DMS153 (cell line): ENCODE measurements around the gene DUSP16.

ENCODE experiments used
- DNase-seq: peaks from one replicate; lab custom pipeline; 2025; lab: John Stamatoyannopoulos, UW

DUSP16 gene

DNA sequence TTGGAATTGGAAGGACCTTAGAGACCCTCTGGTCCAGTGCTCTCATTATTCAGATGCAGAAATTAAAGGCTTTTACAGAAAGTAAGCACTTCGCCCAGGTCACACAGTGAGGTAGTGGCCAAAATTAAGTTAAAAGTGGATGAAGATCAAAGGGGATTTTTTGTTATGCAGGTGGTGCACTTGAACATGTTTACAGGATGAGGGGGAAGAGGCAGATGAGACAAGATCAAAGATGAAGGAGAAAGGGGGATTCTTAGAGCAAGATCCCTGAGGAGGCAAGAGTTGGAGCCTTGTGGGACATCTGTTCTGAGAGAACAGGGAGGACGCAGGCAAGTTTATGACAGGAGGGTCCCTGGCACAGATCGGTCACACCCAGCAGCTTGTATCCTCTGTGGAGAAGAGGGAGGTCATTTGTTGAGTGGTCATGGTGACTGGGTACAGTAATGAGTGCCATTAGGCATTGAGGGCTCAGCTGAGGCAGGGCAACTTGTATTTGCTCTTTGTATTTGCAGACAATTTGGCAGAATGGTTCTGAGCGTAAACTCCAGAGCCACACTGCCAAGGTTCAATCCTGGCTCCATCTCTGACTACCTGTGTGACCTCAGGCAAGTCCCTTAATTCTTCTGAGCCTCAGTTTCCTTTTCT lies 121.8 kb downstream of the DUSP16 start:
- peak; percentile 82 for DNase-seq

DNA sequence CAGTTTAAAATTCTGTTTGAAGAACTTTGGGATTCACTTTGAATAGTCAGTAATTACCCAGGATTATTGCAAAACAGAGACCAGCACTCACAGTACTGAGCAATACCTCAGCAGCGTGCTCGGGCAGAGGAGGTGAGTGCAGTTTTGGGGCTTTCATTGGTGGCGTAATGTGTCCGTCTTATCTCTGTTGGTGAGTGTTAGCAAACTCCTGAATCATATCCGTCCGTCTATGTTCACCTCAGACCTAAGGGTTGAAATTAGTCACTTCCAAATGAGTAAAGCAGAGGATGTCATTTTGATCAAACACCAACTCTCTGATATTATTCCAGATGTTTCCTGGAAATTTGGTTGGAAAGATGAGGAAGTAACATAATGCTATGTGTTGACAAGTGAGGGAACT lies 123.0 kb downstream of the DUSP16 start:
- DNase-seq: no peak

- no peak for DNase-seq
Observed at GRCh38 chr12:12436831-12437345, 125.8 kb downstream of the DUSP16 start.

GRCh38 chr12:12433203-12433731 lies 129.4 kb downstream of the DUSP16 start:
- DNase-seq: no peak

DNA sequence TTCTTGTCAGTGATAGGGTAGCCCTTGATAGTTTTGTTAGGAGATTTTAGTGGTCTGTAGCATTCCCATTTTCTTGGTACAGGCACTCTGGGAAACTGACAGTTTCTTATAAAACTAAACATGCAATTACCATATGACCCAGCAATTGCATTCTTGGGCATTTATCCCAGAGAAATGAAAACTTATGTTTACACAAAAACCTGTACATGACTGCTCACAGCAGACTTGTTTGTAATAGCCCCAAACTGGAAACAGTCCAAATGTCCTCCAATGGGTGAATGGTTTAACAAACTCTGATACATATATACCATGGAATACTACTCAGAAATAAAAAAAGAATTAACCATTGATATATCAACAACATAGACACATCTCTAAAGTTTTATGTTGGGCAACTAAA lies 130.3 kb downstream of the DUSP16 start:
- DNase-seq: no peak

- no peak for DNase-seq
Observed at GRCh38 chr12:12428961-12429657, 133.6 kb downstream of the DUSP16 start.

DNA sequence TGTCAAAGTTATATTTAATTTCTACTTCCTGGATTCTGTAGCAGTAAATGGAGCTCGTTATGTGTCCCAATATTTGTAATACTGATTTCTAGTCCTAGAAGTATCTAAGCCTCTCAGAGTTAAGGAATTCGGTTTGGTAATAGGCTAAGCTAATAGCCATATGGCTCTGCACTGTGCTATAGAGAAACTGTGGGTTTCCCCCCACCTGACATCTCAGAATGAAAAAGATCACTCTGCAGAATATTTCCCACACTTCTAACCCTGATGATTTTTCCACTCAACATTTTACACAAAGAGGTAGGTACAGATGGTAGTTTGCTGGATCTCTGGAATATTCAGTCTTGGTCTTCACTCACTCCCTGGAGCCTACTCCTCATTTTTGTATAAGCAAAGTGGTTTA lies 134.6 kb downstream of the DUSP16 start:
- no peak for DNase-seq

DNA sequence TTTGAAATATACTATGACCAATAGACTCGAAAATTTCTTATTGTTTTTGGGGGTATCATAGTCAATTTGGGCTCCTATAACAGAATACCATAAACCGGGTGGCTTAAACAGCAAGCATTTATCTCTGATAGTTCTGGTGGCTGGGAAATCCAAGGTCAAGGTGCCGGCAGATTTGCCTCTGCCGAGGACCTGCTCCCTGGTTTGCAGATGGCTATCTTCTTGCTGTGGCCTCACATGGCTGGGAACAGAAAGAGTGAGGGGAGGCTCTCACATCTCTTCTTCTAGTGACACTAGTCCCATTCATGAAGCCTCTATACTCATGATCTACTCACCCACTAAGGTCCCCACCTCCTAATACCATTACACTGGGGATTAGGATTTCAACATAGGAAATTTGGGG lies 135.1 kb downstream of the DUSP16 start:
- no peak for DNase-seq

DNA sequence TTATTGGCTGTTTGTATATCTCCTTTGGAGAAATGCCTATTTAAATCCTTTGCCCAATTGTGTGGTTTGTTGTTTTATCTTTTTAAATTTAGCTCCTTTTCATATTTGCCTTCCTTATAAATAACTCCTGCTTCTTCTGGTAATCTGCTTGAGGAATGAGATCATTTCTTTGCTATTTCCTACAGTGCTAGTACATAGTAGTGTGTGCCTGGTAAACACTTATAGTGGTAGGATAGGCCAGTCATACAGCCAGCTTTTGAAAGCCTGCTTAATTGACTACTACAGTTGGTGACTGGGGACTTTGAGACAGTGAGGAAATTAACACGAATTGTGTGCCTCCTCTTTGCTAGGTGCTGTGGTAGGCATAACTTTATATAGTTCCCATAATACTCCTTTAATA lies 137.0 kb downstream of the DUSP16 start:
- DNase-seq: no peak

DNA sequence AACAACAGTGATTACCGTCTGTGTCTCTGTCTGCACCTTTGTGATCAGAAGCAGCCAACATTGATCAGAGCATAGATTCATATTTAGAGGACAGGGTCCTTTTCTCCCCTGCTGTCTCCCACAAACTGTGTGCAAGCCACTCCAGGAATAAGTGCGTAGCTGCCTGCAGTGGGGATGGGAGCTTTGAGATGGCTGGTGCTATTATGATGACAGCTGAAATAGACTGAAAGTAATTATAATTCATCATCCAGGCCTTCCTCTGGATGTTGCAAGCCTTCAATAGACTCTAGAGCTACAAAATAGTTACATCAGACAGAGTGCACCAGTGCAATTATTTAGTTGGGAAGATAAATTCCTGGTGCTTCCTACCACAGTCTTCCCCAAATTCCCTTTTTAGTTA lies 137.7 kb downstream of the DUSP16 start:
- no peak for DNase-seq
